ENCODE data around the gene CCDC148.

CCDC148 gene

DNA sequence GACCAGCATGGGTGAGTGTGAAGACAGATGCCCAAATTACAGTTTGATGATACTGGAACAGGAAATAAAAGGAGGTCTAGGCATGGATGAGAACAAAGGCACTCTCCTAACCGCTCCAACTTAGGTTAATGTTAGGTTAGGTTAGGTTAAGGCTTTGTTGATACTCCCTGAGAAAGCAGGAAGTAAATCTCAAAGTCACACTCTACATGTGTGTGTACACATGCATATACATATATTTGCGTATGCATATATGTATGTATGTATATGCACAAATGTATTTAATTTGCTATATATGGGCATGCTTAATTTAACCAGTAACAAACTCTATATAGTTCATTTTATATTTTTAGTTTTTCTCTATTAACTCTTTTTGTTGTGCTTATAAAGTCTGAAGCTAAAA lies 215.6 kb downstream of the CCDC148 start:
- H3K27ac ChIP-seq (ENCODE audit: low read depth, low read length, poor library complexity, severe bottlenecking), result no peak overlapping the region
- H3K27me3 ChIP-seq (ENCODE audit: insufficient read depth, low read length), result no peaks in the 10 kb centered on the region
- H4K20me1 ChIP-seq (ENCODE audit: insufficient read depth, low read length), result no peaks in the 10 kb centered on the region
- H3K4me2 ChIP-seq (ENCODE audit: low read length), result no peak overlapping the region
- H3K4me1 ChIP-seq (ENCODE audit: insufficient read depth, low read length, severe bottlenecking), result no peaks in the 10 kb centered on the region
- H3K36me3 ChIP-seq (ENCODE audit: insufficient read depth, low read length), result no peaks in the 10 kb centered on the region
- no peak overlapping the region for H3K4me3 ChIP-seq (ENCODE audit: low read depth, low read length, poor library complexity, severe bottlenecking)
- H3K9me2 ChIP-seq (ENCODE audit: low read depth, low read length), result no peaks in the 10 kb centered on the region
- no peak overlapping the region for H2AFZ ChIP-seq (ENCODE audit: low read length)
- no peak overlapping the region for H3K9ac ChIP-seq (ENCODE audit: low read length)
- no peaks in the 10 kb centered on the region for H3K9me3 ChIP-seq (ENCODE audit: low read length)
- H3K79me2 ChIP-seq (ENCODE audit: insufficient read depth, low read length), result no peaks in the 10 kb centered on the region
- no peaks in the 10 kb centered on the region for H3F3A ChIP-seq (ENCODE audit: insufficient read depth, low read length)
- TF ChIP-seq, protein P1, sequence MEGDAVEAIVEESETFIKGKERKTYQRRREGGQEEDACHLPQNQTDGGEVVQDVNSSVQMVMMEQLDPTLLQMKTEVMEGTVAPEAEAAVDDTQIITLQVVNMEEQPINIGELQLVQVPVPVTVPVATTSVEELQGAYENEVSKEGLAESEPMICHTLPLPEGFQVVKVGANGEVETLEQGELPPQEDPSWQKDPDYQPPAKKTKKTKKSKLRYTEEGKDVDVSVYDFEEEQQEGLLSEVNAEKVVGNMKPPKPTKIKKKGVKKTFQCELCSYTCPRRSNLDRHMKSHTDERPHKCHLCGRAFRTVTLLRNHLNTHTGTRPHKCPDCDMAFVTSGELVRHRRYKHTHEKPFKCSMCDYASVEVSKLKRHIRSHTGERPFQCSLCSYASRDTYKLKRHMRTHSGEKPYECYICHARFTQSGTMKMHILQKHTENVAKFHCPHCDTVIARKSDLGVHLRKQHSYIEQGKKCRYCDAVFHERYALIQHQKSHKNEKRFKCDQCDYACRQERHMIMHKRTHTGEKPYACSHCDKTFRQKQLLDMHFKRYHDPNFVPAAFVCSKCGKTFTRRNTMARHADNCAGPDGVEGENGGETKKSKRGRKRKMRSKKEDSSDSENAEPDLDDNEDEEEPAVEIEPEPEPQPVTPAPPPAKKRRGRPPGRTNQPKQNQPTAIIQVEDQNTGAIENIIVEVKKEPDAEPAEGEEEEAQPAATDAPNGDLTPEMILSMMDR (IDR thresholded peaks at IDR 0.05; ENCODE audit: low read length), result no peak
- no peak for TF ChIP-seq EZH2 (IDR thresholded peaks at IDR 0.05; ENCODE audit: borderline replicate concordance, low read length)

DNA sequence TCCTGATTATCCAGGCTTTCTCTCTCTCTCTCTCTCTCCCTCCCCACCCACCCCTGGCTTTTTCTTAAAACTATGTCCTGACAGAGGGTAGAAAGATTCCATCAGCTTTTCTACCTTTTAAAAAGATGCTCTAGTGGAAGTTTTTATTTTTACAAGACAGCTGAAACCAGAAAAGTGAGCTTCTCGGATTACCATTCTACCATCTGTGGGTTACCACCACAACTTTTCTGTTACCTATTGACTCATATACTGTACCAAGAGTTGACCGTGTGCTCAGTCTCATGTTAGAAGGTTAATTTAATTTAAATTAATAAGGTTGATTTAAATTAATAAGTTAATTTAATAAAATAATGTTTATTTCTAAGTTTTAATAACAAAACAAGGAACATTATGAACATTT lies 217.3 kb downstream of the CCDC148 start:
- Histone ChIP-seq H3K9ac (ENCODE audit: low read length) (no peak overlapping the region), H2AFZ (ENCODE audit: low read length) (no peak overlapping the region), H3K9me2 (ENCODE audit: low read depth, low read length) (no peaks in the 10 kb centered on the region), H3K4me3 (ENCODE audit: low read depth, low read length, poor library complexity, severe bottlenecking) (no peak overlapping the region), H3K9me3 (ENCODE audit: low read length) (no peaks in the 10 kb centered on the region), H3K27me3 (ENCODE audit: insufficient read depth, low read length) (no peaks in the 10 kb centered on the region), H3F3A (ENCODE audit: insufficient read depth, low read length) (no peaks in the 10 kb centered on the region), H4K20me1 (ENCODE audit: insufficient read depth, low read length) (no peaks in the 10 kb centered on the region), H3K27ac (ENCODE audit: low read depth, low read length, poor library complexity, severe bottlenecking) (no peak overlapping the region), H3K79me2 (ENCODE audit: insufficient read depth, low read length) (no peaks in the 10 kb centered on the region), H3K36me3 (ENCODE audit: insufficient read depth, low read length) (no peaks in the 10 kb centered on the region), H3K4me1 (ENCODE audit: insufficient read depth, low read length, severe bottlenecking) (no peaks in the 10 kb centered on the region), H3K4me2 (ENCODE audit: low read length) (no peak overlapping the region)
- TF ChIP-seq EZH2 (IDR thresholded peaks at IDR 0.05; ENCODE audit: borderline replicate concordance, low read length), result no peak
- TF ChIP-seq, protein P1 (IDR thresholded peaks at IDR 0.05; ENCODE audit: low read length), result no peak

DNA sequence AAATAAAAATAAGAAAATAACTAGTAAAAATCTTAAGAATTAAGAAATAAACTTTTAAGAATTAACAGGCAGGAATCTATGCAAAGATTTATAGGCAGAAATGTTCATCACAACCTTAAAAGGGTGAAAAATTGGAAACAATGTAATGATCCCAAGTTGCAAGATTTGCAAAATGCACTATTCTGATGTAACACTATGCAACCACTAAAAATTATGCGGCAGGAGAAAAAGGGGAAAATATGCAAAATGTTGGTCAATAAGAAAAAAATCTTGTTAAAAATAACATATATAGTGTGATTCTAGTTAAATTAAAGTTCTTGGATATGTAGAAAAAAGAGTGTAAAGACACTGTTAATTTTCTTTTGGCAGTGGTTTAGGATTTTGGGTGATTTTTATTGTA lies 222.1 kb downstream of the CCDC148 start:
- no peak overlapping the region for H3K4me2 ChIP-seq (ENCODE audit: low read length)
- no peaks in the 10 kb centered on the region for H3K4me1 ChIP-seq (ENCODE audit: insufficient read depth, low read length, severe bottlenecking)
- H3K4me3 ChIP-seq (ENCODE audit: low read depth, low read length, poor library complexity, severe bottlenecking), result no peak overlapping the region
- no peaks in the 10 kb centered on the region for H3K36me3 ChIP-seq (ENCODE audit: insufficient read depth, low read length)
- H3K9ac ChIP-seq (ENCODE audit: low read length), result no peak overlapping the region
- no peaks in the 10 kb centered on the region for H3K27me3 ChIP-seq (ENCODE audit: insufficient read depth, low read length)
- no peaks in the 10 kb centered on the region for H3K9me3 ChIP-seq (ENCODE audit: low read length)
- H2AFZ ChIP-seq (ENCODE audit: low read length), result no peak overlapping the region
- H3K9me2 ChIP-seq (ENCODE audit: low read depth, low read length), result no peaks in the 10 kb centered on the region
- no peaks in the 10 kb centered on the region for H3K79me2 ChIP-seq (ENCODE audit: insufficient read depth, low read length)
- H4K20me1 ChIP-seq (ENCODE audit: insufficient read depth, low read length), result no peaks in the 10 kb centered on the region
- no peaks in the 10 kb centered on the region for H3F3A ChIP-seq (ENCODE audit: insufficient read depth, low read length)
- no peak for TF ChIP-seq EZH2 (IDR thresholded peaks at IDR 0.05; ENCODE audit: borderline replicate concordance, low read length)
- H3K27ac ChIP-seq (ENCODE audit: low read depth, low read length, poor library complexity, severe bottlenecking), result no peak overlapping the region

DNA sequence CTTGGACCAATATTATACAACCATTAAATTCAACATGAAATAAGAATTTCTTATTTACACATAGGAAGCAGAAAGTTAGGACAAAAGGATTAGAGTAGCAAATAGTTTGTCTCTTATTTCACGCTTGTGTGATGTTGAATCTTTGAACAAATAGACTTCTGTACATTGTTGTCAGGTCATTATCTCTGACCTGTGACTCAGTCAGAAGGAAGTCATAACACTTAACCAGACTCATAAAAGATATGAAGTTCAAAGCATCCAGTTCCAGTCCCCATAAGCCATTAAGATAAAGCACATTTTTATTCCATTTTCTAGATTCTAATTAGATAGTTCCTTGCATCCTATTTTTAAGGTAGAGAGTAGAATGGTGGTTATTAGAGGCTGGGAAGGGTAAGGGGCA lies 224.1 kb downstream of the CCDC148 start:
- no peaks in the 10 kb centered on the region for H3F3A ChIP-seq (ENCODE audit: insufficient read depth, low read length)
- H3K4me2 ChIP-seq (ENCODE audit: low read length), result no peak overlapping the region
- H3K36me3 ChIP-seq (ENCODE audit: insufficient read depth, low read length), result no peaks in the 10 kb centered on the region
- no peak overlapping the region for H3K4me3 ChIP-seq (ENCODE audit: low read depth, low read length, poor library complexity, severe bottlenecking)
- TF ChIP-seq, protein P1 (IDR thresholded peaks at IDR 0.05; ENCODE audit: low read length), result no peak
- TF ChIP-seq EZH2 (IDR thresholded peaks at IDR 0.05; ENCODE audit: borderline replicate concordance, low read length), result no peak
- no peaks in the 10 kb centered on the region for H3K27me3 ChIP-seq (ENCODE audit: insufficient read depth, low read length)
- H3K79me2 ChIP-seq (ENCODE audit: insufficient read depth, low read length), result no peaks in the 10 kb centered on the region
- no peak overlapping the region for H2AFZ ChIP-seq (ENCODE audit: low read length)
- no peaks in the 10 kb centered on the region for H4K20me1 ChIP-seq (ENCODE audit: insufficient read depth, low read length)
- H3K4me1 ChIP-seq (ENCODE audit: insufficient read depth, low read length, severe bottlenecking), result no peaks in the 10 kb centered on the region
- no peaks in the 10 kb centered on the region for H3K9me2 ChIP-seq (ENCODE audit: low read depth, low read length)
- H3K9ac ChIP-seq (ENCODE audit: low read length), result no peak overlapping the region
- H3K27ac ChIP-seq (ENCODE audit: low read depth, low read length, poor library complexity, severe bottlenecking), result no peak overlapping the region
- H3K9me3 ChIP-seq (ENCODE audit: low read length), result no peaks in the 10 kb centered on the region
